ENCODE data around the gene CD226.
"Not testable (repeated sequence)": the region's sequence is repeated elsewhere in the genome, so short reads cannot be mapped to it uniquely, and the experiment has no call there.

The CD226 gene

DNA sequence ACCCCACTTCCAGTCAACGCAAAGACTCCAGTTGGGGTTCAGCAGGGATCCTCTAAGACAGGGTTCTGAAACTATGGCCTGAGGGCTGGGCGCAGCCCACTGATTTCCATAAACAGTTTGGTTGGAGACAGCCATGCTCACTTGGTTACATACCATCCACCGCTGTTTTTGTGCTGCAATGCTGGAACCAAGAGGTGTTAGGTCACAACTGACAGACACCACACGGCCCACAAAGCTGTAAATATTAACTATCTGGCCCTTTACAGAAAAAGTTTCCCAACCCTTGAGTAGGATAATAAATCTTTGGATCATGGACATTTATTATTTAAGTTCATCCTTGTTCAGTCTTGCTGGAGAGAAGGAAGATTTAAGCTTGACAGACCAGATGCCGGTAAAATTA is 8.4 kb upstream of the CD226 start:
- DNase-seq = no peak

- DNase-seq = no peak
Measured at GRCh38 chr18:69954719-69955480, 7.2 kb upstream of the CD226 start.

DNA sequence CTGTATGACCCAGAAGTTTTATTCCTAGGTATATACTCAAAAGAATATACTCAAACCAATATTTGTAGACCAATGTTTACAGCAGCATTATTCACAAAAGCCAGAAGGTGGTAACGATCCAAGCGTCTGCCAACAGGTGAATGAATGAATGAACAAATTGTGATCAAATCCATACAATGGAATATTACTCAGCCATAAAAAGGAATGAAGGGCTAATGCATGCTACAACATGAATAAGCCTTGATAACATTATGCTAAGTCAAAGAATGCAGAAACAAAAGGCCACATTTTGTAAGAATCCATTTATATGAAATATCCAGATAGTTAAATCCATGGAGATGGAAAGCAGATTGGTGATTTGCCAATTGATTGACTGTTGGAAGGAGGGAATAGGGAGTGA is 5.5 kb upstream of the CD226 start:
- no peak for DNase-seq

DNA sequence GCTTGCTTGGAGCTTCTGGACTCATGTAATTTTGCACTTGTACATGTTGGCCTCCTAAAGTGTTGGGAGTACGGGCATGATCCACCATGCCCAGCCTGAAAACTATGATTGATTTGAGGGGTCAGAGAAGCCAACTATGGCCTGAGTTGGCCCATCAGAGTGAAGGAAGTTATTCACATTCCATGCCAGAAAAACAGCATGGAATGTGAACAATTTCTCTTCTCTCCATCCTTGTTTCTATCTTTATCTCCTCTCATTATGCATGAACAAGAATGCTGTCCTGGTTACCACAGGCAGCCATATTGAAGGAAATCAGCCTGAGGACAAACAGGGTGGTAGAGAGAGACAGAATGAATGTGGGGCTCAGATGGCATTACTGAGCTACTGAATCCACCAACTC is 3.5 kb upstream of the CD226 start:
- no peak for DNase-seq

- no peak for DNase-seq
Measured at GRCh38 chr18:69949538-69949936, 1.9 kb upstream of the CD226 start.

- DNase-seq = no peak
Measured at GRCh38 chr18:69948919-69949537, 1.4 kb upstream of the CD226 start.

GRCh38 chr18:69948256-69948655 is 583 bp upstream of the CD226 start:
- no peak for DNase-seq

GRCh38 chr18:69946608-69947155 is 991 bp downstream of the CD226 start:
- no peak for DNase-seq

- no peak for DNase-seq
Measured at GRCh38 chr18:69945220-69946114, 2.2 kb downstream of the CD226 start.

DNA sequence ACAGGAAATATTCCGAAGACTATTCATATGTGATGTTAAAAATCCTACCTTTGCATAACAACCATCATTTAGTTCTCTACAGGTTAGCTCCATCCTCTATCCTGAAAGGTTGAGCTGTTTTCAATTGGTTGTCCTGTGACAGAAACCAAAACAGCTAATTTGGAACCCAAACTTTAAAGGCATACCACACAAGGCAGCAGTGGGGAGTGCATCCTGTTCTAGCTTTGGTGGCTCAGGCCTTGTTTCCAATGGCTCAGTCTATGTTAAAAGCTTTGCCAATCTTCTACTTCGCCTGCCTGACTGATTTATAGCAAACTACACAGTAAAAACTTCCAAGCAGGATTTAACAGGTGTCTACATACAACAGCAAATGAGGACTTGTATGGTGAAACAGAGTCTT is 3.2 kb downstream of the CD226 start:
- DNase-seq = no peak

DNA sequence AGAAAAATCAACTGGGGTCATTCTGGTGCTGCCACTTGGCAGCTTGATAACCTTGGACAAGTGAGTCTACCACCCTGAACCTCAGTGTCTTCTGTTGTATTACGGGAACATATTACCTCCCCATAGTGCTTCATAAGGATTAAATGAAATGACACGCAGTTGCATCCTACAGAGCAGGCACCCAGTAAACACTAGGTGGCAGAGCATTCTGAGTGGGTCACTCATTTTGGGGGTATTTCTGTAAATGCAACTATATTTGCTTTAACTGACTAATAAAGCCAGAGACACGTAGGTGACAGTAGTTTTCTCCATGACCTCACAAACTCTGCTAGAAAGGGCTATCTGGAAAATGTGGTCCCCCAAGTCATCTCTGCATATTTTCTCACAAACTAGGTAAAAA is 4.7 kb downstream of the CD226 start:
- no peak for DNase-seq

- no peak for DNase-seq
Measured at GRCh38 chr18:69941183-69941582, 6.5 kb downstream of the CD226 start.

DNA sequence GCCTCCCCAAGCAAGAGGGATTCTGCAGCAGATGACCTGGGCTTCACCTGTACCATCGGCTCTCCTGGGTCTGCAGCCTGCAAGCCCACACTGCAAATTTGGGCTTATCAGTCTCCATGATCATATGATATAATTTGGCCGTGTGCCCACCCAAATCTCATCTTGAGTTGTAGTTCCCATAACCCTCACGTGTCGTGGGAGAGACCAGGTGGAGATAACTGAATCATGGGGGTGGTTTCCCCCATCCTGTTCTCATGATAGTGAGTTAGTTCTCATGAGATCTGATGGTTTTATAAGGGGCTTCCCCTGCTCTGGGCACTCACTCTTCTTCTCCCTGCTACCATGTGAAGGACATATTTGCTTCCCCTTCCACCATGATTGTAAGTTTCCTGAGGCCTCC is 7.9 kb downstream of the CD226 start:
- not testable (repeated sequence) for DNase-seq

DNA sequence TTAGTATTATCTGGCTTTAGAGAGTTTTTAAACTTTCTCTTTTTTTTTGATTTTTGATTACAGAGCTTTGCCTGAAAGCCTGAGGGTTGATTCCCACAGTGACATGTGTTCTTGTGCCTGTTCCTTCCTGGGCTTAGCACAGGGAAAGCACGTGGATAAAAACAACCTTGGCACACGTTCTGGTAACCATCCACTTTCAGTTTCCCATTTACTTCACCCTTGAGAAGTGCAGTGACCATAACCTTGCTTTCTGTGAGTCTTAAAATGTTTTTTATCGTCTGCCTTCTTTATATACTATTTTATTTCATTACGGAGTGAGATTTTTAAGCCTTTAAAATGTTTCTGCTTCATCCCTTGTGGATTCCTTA is 11.5 kb downstream of the CD226 start:
- no peak for DNase-seq

GRCh38 chr18:69935319-69936190 is 12.1 kb downstream of the CD226 start:
- no peak for DNase-seq

DNA sequence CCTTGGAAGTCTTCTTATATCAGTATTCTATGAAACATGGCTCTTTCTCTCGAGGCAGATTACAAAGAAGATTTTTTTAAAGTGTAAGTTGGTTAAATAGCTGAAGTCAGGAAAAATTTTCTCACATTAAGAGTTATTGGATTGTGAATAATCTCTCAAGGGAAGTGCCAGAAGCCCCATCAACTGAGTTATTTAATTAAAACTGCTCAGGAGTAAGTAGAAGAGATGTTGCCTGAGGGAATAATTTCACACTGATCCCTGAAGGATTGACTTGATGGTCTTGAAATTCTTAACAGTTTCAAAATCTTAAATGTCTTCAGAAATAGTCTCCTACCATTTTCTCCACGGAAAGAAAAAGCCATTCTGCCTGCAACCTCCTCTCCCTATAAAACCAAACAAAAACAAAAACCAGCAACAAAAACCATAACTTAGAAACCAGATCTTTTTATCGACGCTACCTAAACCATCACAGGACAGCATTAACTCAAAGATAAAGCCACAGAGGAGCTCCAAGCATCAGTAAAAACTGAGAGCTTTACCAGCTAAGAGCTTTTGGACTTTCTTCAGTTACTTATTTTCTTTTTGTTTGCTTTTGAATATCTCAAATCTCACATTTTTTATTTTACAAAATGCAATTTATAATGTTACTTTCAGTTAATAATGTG is 12.9 kb downstream of the CD226 start:
- DNase-seq = no peak

GRCh38 chr18:69929041-69929774 is 18.5 kb downstream of the CD226 start:
- DNase-seq = no peak

GRCh38 chr18:69916412-69916811 is 31.3 kb downstream of the CD226 start:
- DNase-seq = no peak

GRCh38 chr18:69908838-69909237 is 38.8 kb downstream of the CD226 start:
- no peak for DNase-seq

DNA sequence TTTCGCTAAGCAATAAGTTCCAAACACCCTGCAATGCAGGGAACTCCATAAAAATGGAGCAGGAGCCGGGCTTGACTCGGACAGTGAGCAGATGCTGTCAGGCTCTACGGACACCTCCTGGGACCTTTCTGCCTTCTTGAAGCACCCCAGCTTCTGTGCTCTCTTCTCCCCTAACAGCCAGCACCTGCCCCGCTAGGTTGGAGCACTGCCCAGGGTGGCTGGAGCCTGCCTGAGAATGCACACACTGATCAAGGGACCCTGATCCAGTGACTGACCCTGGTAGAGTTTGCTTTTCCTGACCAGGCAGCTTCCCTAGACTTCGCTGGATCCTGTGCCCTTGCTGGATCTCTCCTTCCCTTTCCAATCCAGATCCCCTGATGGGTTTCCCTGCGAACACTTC is 40.9 kb downstream of the CD226 start:
- no peak for DNase-seq

- DNase-seq = no peak
Measured at GRCh38 chr18:69900941-69901340, 46.7 kb downstream of the CD226 start.

All from NCI-H526 treated with DMSO at 0.1 percent for 48 hours (cell line).